Measurements from ENCODE around the gene NR1H4. TPM values are rescaled to one million over a fixed set of nuclear protein-coding genes. Genes with fewer than 3 reads are reported as not detected.

Gene NR1H4
- total and polyA plus RNA-seq, 2 of the 13 experiments (the other 11 are each of a cell fraction or from before 2014, with no cell fraction given): 27.3 to 114 TPM

DNA sequence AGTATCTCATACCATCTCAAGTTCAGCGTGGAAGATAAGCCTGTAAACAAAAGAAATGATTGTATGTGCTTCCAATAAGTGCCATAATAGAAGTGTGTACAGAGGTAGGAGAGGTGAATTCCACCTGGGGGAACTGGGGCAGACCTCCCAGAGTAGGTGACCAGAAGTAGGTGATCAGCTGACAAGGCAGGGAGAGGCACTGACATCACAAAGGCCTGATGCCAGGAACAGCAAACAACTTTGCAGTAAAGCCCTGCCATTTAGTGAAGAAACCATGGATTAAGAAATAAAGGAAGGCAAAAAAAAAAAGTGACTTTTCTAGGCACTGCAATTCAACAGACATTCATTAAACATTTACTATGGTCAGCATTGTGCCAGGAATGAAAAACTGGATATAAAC is 31.1 kb downstream of the NR1H4 start:
- Histone ChIP-seq H2AFZ (ENCODE audit: low read length) (no peak overlapping the region), H3K27me3 (ENCODE audit: control insufficient read depth in 1 of 2, insufficient read depth in 2 of 2, low read length in 2 of 2) (no peaks in the 10 kb centered on the region; a peak in 1 of 5 replicates), H3K4me2 (ENCODE audit: low read depth, low read length) (no peak overlapping the region), H4K20me1 (ENCODE audit: insufficient read depth, low read length) (no peaks in the 10 kb centered on the region), H3K4me1 (ENCODE audit: insufficient read depth, low read length) (peaks cover 17% of the 10 kb centered on the region), H3K9ac (ENCODE audit: insufficient read depth, low read depth, low read length) (no peak overlapping the region), H3K36me3 (replicated peaks in 1 of 2; ENCODE audit: control insufficient read depth in 1 of 2, insufficient read depth in 2 of 2, low read length in 2 of 2) (peaks cover 6 to 35% of the 10 kb centered on the region in 2 experiments), H3K9me3 (ENCODE audit: low read length) (no peaks in the 10 kb centered on the region), H3K79me2 (ENCODE audit: insufficient read depth, low read length) (peaks cover 2% of the 10 kb centered on the region), H3K27ac (ENCODE audit: extremely low read length, insufficient read depth, low read length) (no peak overlapping the region), H3K4me3 (replicated peaks in 1 of 3; ENCODE audit: insufficient read depth in 1 of 3, low read depth in 2 of 3, low read length in 3 of 3) (no peak overlapping the region)
- in situ Hi-C loops (cut with HindIII; ENCODE audit: extremely low pct_ligation_motif_present, low pct_unique_long_range_greater_than_20kb): no loop called here
- no TSS peak for BruUV-seq (replicated peaks)
- ChIA-PET CTCF (ENCODE audit: low intra/inter-chr PET ratio, low total read pairs) (no interaction called here), POLR2A (no interaction called here)
- ATAC-seq (no peak), FAIRE-seq (no peak), DNase-seq (ENCODE audit: low spot score) (no peak)
- intact Hi-C loops (cut with micrococcal nuclease; ENCODE audit: unreplicated experiment): no loop called here
- TF ChIP-seq CC2D1A (CRISPR knock-in tag; IDR thresholded peaks at IDR 0.05): no peak
- no peak for TF ChIP-seq ZNF83 (CRISPR knock-in tag; IDR thresholded peaks at IDR 0.05; ENCODE audit: borderline replicate concordance)
- peak; percentile 79 for TF ChIP-seq RBM22 (optimal IDR thresholded peaks at IDR 0.05; ENCODE audit: low read length)
- WGBS (ENCODE audit: low lambda C conversion rate): 86% methylated on average over 1 of the region's 1 CpG

DNA sequence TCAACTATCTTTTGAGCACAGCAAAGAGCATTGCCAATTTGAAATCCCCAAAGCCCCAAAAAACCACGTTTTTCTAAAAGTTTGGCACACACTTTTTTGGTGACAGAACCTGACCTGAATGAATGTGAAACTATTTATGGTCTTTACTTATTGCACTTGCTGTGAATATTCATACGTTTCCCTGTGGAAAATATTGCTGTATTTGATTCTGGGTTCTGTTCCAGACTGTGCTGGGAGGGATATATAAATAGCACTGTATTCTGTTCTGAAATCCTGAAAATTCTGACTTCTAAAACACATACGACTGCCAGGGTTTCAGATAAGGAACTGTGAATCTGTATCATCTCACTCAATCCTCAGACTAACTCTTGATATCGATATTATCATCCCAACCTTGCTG is 35.1 kb downstream of the NR1H4 start:
- H3K9me3 ChIP-seq (ENCODE audit: low read length): no peaks in the 10 kb centered on the region
- no TSS peak for BruUV-seq (replicated peaks)
- intact Hi-C loops (cut with micrococcal nuclease; ENCODE audit: unreplicated experiment) (no loop called here), in situ Hi-C loops (cut with HindIII; ENCODE audit: extremely low pct_ligation_motif_present, low pct_unique_long_range_greater_than_20kb) (no loop called here)
- FAIRE-seq (no peak), ATAC-seq (no peak), DNase-seq (ENCODE audit: low spot score) (no peak)
- H3K4me1 ChIP-seq (ENCODE audit: insufficient read depth, low read length): peaks cover 9% of the 10 kb centered on the region; the same call in 1 of the 2 replicates
- no peaks in the 10 kb centered on the region for H3K79me2 ChIP-seq (ENCODE audit: insufficient read depth, low read length)
- no peak overlapping the region for H3K9ac ChIP-seq (ENCODE audit: insufficient read depth, low read depth, low read length)
- H3K4me2 ChIP-seq (ENCODE audit: low read depth, low read length): no peak overlapping the region
- no peaks in the 10 kb centered on the region; a peak in 1 of 5 replicates for H3K27me3 ChIP-seq (ENCODE audit: control insufficient read depth in 1 of 2, insufficient read depth in 2 of 2, low read length in 2 of 2)
- H3K4me3 ChIP-seq (replicated peaks in 1 of 3; ENCODE audit: insufficient read depth in 1 of 3, low read depth in 2 of 3, low read length in 3 of 3): no peak overlapping the region
- H4K20me1 ChIP-seq (ENCODE audit: insufficient read depth, low read length): no peaks in the 10 kb centered on the region
- H3K36me3 ChIP-seq (replicated peaks in 1 of 2; ENCODE audit: control insufficient read depth in 1 of 2, insufficient read depth in 2 of 2, low read length in 2 of 2): peaks cover 3 to 32% of the 10 kb centered on the region in 2 experiments; a peak in 4 of 5 replicates
- ChIA-PET POLR2A (no interaction called here), CTCF (ENCODE audit: low intra/inter-chr PET ratio, low total read pairs) (no interaction called here)
- H2AFZ ChIP-seq (ENCODE audit: low read length): no peak overlapping the region
- no peak overlapping the region for H3K27ac ChIP-seq (ENCODE audit: extremely low read length, insufficient read depth, low read length)
- 95% methylated on average over 4 of the region's 4 CpGs for WGBS (ENCODE audit: low lambda C conversion rate)
- TF ChIP-seq ZMAT3 (CRISPR knock-in tag; conservative IDR thresholded peaks at IDR 0.05): no peak
- no peak for TF ChIP-seq HCFC1 (IDR thresholded peaks at IDR 0.05; ENCODE audit: low read depth, low read length)
- no peak for TF ChIP-seq MBD4 (IDR thresholded peaks at IDR 0.05; ENCODE audit: borderline replicate concordance, low read length)
- no peak for TF ChIP-seq RFX3 (CRISPR knock-in tag; IDR thresholded peaks at IDR 0.05)
- TF ChIP-seq ZNF720 (CRISPR knock-in tag; IDR thresholded peaks at IDR 0.05): no peak
- no peak for TF ChIP-seq TCF7L2 (IDR thresholded peaks at IDR 0.05; ENCODE audit: low read depth, low read length)
- TF ChIP-seq, protein P1, sequence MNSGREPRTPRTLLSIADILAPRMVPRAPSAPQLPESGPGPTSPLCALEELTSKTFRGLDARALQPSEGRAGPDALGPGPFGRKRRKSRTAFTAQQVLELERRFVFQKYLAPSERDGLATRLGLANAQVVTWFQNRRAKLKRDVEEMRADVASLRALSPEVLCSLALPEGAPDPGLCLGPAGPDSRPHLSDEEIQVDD (CRISPR knock-in tag; IDR thresholded peaks at IDR 0.05; ENCODE audit: borderline replicate concordance): no peak
- no peak for TF ChIP-seq ZNF781 (CRISPR knock-in tag; IDR thresholded peaks at IDR 0.05; ENCODE audit: borderline replicate concordance, not compliant biosample characterization)
- no peak for TF ChIP-seq HNF4A (CRISPR knock-in tag; IDR thresholded peaks at IDR 0.05)
- TF ChIP-seq, protein P2, sequence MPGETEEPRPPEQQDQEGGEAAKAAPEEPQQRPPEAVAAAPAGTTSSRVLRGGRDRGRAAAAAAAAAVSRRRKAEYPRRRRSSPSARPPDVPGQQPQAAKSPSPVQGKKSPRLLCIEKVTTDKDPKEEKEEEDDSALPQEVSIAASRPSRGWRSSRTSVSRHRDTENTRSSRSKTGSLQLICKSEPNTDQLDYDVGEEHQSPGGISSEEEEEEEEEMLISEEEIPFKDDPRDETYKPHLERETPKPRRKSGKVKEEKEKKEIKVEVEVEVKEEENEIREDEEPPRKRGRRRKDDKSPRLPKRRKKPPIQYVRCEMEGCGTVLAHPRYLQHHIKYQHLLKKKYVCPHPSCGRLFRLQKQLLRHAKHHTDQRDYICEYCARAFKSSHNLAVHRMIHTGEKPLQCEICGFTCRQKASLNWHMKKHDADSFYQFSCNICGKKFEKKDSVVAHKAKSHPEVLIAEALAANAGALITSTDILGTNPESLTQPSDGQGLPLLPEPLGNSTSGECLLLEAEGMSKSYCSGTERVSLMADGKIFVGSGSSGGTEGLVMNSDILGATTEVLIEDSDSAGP (CRISPR knock-in tag; IDR thresholded peaks at IDR 0.05; ENCODE audit: borderline replicate concordance): no peak
- no peak for TF ChIP-seq HMGA1 (CRISPR knock-in tag; conservative IDR thresholded peaks at IDR 0.05)
- no peak for TF ChIP-seq SP4 (CRISPR knock-in tag; IDR thresholded peaks at IDR 0.05)
- no peak for TF ChIP-seq ESRRA (CRISPR knock-in tag; IDR thresholded peaks at IDR 0.05; ENCODE audit: low read depth)
- no peak for TF ChIP-seq ZFAT (CRISPR knock-in tag; conservative IDR thresholded peaks at IDR 0.05)
